IMR-90 (cell line): ENCODE results near the gene SAYSD1. TPM values are rescaled to one million over a fixed set of nuclear protein-coding genes. Genes with fewer than 3 reads are reported as not detected.

Source experiments
- ATAC-seq: fragments of 200-7000 bp; cut with Tn5 transposase; 2 replicates; pipeline ENCODE4 v1.9.1; 2020; ENCODE audit warnings: low read depth, mild to moderate bottlenecking, moderate library complexity
- BruUV-seq: library from RNA; stranded (reverse); fragments of 400-500 nt; replicated peaks from 2 replicates; lab custom pipeline; 2021; lab: Mats Ljungman, UMichigan
- CTCF ChIA-PET: fragments of 300-600 bp; formaldehyde crosslinking; extraction: SDS; loops from one replicate; lab custom pipeline; 2021; ENCODE audit warnings: antibody characterized with exemption; lab: Yijun Ruan, JAX
- POLR2A ChIA-PET: fragments of 300-600 bp; sonication (Branson Sonifier 250); formaldehyde crosslinking; loops from one replicate; lab custom pipeline; 2022; ENCODE audit warnings: antibody characterized with exemption; ENCODE audit not compliant: unreplicated experiment; lab: Charles Lee
- DNase-seq: peaks from one replicate; pipeline ENCODE4 v3.0.0; 2013
- H2AFZ ChIP-seq: replicated peaks from 2 replicates; pipeline ENCODE3; 2013; ENCODE audit warnings: low read length, mild to moderate bottlenecking; ENCODE audit not compliant: poor library complexity
- H2AK5ac ChIP-seq: 2 replicates; pipeline ENCODE4 v1.6.1; 2013; ENCODE audit warnings: low read depth, low read length, inconsistent platforms
- H2AK9ac ChIP-seq: replicated peaks from 2 replicates; pipeline ENCODE3; 2013; ENCODE audit warnings: mild to moderate bottlenecking, low read depth, low read length, moderate library complexity; ENCODE audit not compliant: poor library complexity
- H2BK120ac ChIP-seq: 2 replicates; pipeline ENCODE4 v1.6.1; 2013; ENCODE audit warnings: low read depth, low read length, inconsistent platforms
- H2BK15ac ChIP-seq: 3 replicates; pipeline ENCODE4 v1.6.1; 2013; ENCODE audit warnings: low read depth, low read length, inconsistent platforms
- H2BK20ac ChIP-seq: 2 replicates; pipeline ENCODE4 v1.6.1; 2013; ENCODE audit warnings: low read depth, mild to moderate bottlenecking, inconsistent platforms, low read length, moderate library complexity
- H2BK5ac ChIP-seq: 2 replicates; pipeline ENCODE4 v1.6.1; 2013; ENCODE audit warnings: mild to moderate bottlenecking, low read depth, low read length, inconsistent platforms; ENCODE audit not compliant: poor library complexity, severe bottlenecking
- H3K14ac ChIP-seq: replicated peaks from 2 replicates; pipeline ENCODE4 v1.6.1; 2013; ENCODE audit warnings: low read depth, low read length, inconsistent platforms
- H3K18ac ChIP-seq: 2 replicates; pipeline ENCODE4 v1.6.1; 2013; ENCODE audit warnings: low read depth, low read length, control low read depth
- H3K23ac ChIP-seq: 2 replicates; pipeline ENCODE4 v1.6.1; 2013; ENCODE audit warnings: low read depth, low read length, inconsistent platforms
- H3K27ac ChIP-seq: 2 replicates; pipeline ENCODE4 v1.5.1; 2013; ENCODE audit warnings: mild to moderate bottlenecking, control low read depth, low read length; ENCODE audit not compliant: insufficient read depth
- H3K27me3 ChIP-seq: 2 replicates; pipeline ENCODE4 v1.6.1; 2013; ENCODE audit warnings: low read length; ENCODE audit not compliant: control insufficient read depth, insufficient read depth
- H3K36me3 ChIP-seq: 2 replicates; pipeline ENCODE4 v1.6.1; 2013; ENCODE audit warnings: low read length, mixed read lengths; ENCODE audit not compliant: control insufficient read depth, insufficient read depth
- H3K4ac ChIP-seq: 2 replicates; pipeline ENCODE4 v1.6.1; 2013; ENCODE audit warnings: low read depth, low read length, inconsistent platforms
- H3K4me1 ChIP-seq: 2 replicates; pipeline ENCODE4 v1.6.1; 2013; ENCODE audit warnings: low read length, mixed read lengths; ENCODE audit not compliant: control insufficient read depth, insufficient read depth
- H3K4me2 ChIP-seq: 2 replicates; pipeline ENCODE4 v1.6.1; 2013; ENCODE audit warnings: low read depth, mild to moderate bottlenecking, control low read depth, low read length, moderate library complexity
- H3K4me3 ChIP-seq: 2 replicates; pipeline ENCODE4 v1.5.1; 2013; ENCODE audit warnings: low read depth, mild to moderate bottlenecking, control low read depth, low read length, moderate library complexity; ENCODE audit not compliant: insufficient read depth
- H3K56ac ChIP-seq: 2 replicates; pipeline ENCODE4 v1.6.1; 2013; ENCODE audit warnings: low read length, inconsistent platforms; ENCODE audit not compliant: insufficient read depth; ENCODE audit errors: extremely low read depth
- H3K79me1 ChIP-seq, 2 experiments: 2 replicates each; pipeline ENCODE4 v1.6.1; 2013; ENCODE audit warnings: low read length in 2 of 2, inconsistent platforms in 1 of 2, low read depth in 1 of 2
- H3K9ac ChIP-seq: 2 replicates; pipeline ENCODE4 v1.6.1; 2013; ENCODE audit warnings: low read depth, low read length, control low read depth
- H3K9me1 ChIP-seq: 2 replicates; pipeline ENCODE4 v1.6.1; 2013; ENCODE audit warnings: low read length, inconsistent platforms; ENCODE audit not compliant: insufficient read depth
- H3K9me3 ChIP-seq: 2 replicates; pipeline ENCODE4 v1.6.1; 2013; ENCODE audit warnings: low read length; ENCODE audit not compliant: control insufficient read depth, insufficient read depth
- H4K20me1 ChIP-seq: 2 replicates; pipeline ENCODE4 v1.6.1; 2013; ENCODE audit warnings: low read length, inconsistent platforms; ENCODE audit not compliant: insufficient read depth
- H4K5ac ChIP-seq: 2 replicates; pipeline ENCODE4 v1.6.1; 2013; ENCODE audit warnings: mild to moderate bottlenecking, low read depth, low read length, control low read depth
- H4K8ac ChIP-seq, 2 experiments: 2 replicates each; pipeline ENCODE4 v1.6.1; 2013; ENCODE audit warnings: low read depth in 2 of 2, low read length in 2 of 2, control low read depth in 1 of 2, inconsistent platforms in 1 of 2
- H4K91ac ChIP-seq: 2 replicates; pipeline ENCODE4 v1.6.1; 2013; ENCODE audit warnings: low read depth, low read length, inconsistent platforms; ENCODE audit not compliant: insufficient read depth
- CTCF ChIP-seq: conservative IDR thresholded peaks from 2 replicates; pipeline ENCODE4 v1.5.1; 2012; ENCODE audit warnings: mild to moderate bottlenecking, low read depth, low read length, improper control_type of control experiment
- MXI1 ChIP-seq: IDR thresholded peaks from 2 replicates; pipeline ENCODE4 v1.6.1; 2012; ENCODE audit warnings: low read depth, mild to moderate bottlenecking, low read length, moderate library complexity, borderline replicate concordance
- RAD21 ChIP-seq: IDR thresholded peaks from 2 replicates; pipeline ENCODE4 v1.6.1; 2012; ENCODE audit warnings: low read length, improper control_type of control experiment
- SMC3 ChIP-seq: fragments of 150-350 bp; IDR thresholded peaks from 2 replicates; pipeline ENCODE4 v1.6.1; 2016; ENCODE audit warnings: low read depth, mild to moderate bottlenecking, antibody characterized with exemption, low read length, moderate library complexity
- WGBS, 2 experiments: methylation state at CpG; one replicate each; pipeline versions ENCODE4 v1.1.5 to v1.1.7; 2013; ENCODE audit warnings: missing lambda C conversion rate in 2 of 2; ENCODE audit not compliant: insufficient read length in 1 of 2; ENCODE audit errors: extremely low coverage in 2 of 2; 5-methylcytosine and 5-hydroxymethylcytosine counted together
- dilution Hi-C: fragments of 300-500 bp; cut with HindIII; formaldehyde crosslinking; loops from one replicate; pipeline ENCODE4 v1.14.3; 2018; ENCODE audit warnings: low sequenced_read_pairs; ENCODE audit not compliant: unreplicated experiment
- in situ Hi-C: fragments of 300-500 bp; cut with MboI; formaldehyde crosslinking; loops from 3 replicates; pipeline ENCODE4 v1.14.3; 2019; ENCODE audit warnings: low sequenced_read_pairs, inconsistent platforms, mixed read lengths
- intact Hi-C: fragments of 100-400 bp; cut with micrococcal nuclease; formaldehyde crosslinking; loops from 2 replicates; pipeline ENCODE4 v1.10.0; 2022
- polyA plus RNA-seq, 3 experiments: library from polyadenylated mRNA; depleted of rRNA; stranded (reverse); fragments of >200 nt; gene quantifications; 2 replicates each; pipeline ENCODE4 v1.2.3, GENCODE V29; 2012; ENCODE audit warnings: low replicate concordance in 1 of 3
- total RNA-seq: library from RNA; depleted of rRNA; stranded (reverse); fragments of >200 nt; gene quantifications from 2 replicates; pipeline ENCODE4 v1.2.3, GENCODE V29; 2012

SAYSD1 gene
- total and polyA plus RNA-seq, 2 of the 4 experiments (the other 2 are of a cell fraction), result 5.7 to 5.9 TPM

GRCh38 chr6:39088331-39088730 is 26.7 kb downstream of the SAYSD1 start:
- POLR2A ChIA-PET, result no interaction called here

More at GRCh38 chr6:39088331-39088730, 26.7 kb downstream of the SAYSD1 start:
- no peaks in the 10 kb centered on the region for H3K9me3 ChIP-seq
- no peak overlapping the region for H3K56ac ChIP-seq
- H2AFZ ChIP-seq, result no peak overlapping the region
- intact Hi-C loops, result loop anchor here (1.0 kb wide), 4 partner anchors 14 to 222 kb away; no protein-coding TSS in a partner anchor
- no peak overlapping the region for H3K4me2 ChIP-seq
- dilution Hi-C loops, result no loop called here
- H2BK20ac ChIP-seq, result no peak overlapping the region
- DNase-seq, result peak; percentile 68
- H2AK9ac ChIP-seq, result no peak overlapping the region
- peak; percentile 48 for TF ChIP-seq CTCF
- peak; percentile 20; the same call in 1 of the 2 replicates for TF ChIP-seq SMC3
- TF ChIP-seq MXI1, result no peak
- peak; percentile 48 for TF ChIP-seq RAD21
- no peaks in the 10 kb centered on the region for H3K36me3 ChIP-seq
- no peak overlapping the region for H3K23ac ChIP-seq
- no peak overlapping the region for H4K8ac ChIP-seq
- in situ Hi-C loops, result no loop called here
- H3K14ac ChIP-seq, result no peak overlapping the region
- H4K91ac ChIP-seq, result no peak overlapping the region
- H4K20me1 ChIP-seq, result no peaks in the 10 kb centered on the region
- H3K4me1 ChIP-seq, result no peaks in the 10 kb centered on the region
- H3K4ac ChIP-seq, result no peak overlapping the region
- no peak overlapping the region for H3K4me3 ChIP-seq
- H3K9ac ChIP-seq, result no peak overlapping the region
- no peaks in the 10 kb centered on the region for H3K79me1 ChIP-seq
- no TSS peak for BruUV-seq
- peak; percentile 99 for ATAC-seq
- 4% methylated on average over 3 of the region's 4 CpGs; no CpG with 5 or more reads in 1 of the 2 experiments for WGBS, 2 experiments
- no peak overlapping the region for H3K27ac ChIP-seq
- CTCF ChIA-PET, result interaction anchor here (0.7 to 1.9 kb wide), 3 partner anchors 14 to 215 kb away, joined by 3 to 12 read pairs (median 5); no protein-coding TSS in a partner anchor
- H2AK5ac ChIP-seq, result no peak overlapping the region
- no peak overlapping the region for H2BK5ac ChIP-seq
- H3K9me1 ChIP-seq, result no peaks in the 10 kb centered on the region
- no peak overlapping the region for H2BK120ac ChIP-seq
- H2BK15ac ChIP-seq, result no peak overlapping the region
- H3K18ac ChIP-seq, result no peak overlapping the region
- H4K5ac ChIP-seq, result no peak overlapping the region
- peaks cover 6% of the 10 kb centered on the region; the same call in 1 of the 2 replicates for H3K27me3 ChIP-seq
